Endothelial cell of umbilical vein (primary cell): ENCODE measurements around the gene SMPDL3B.

Source experiments
- CTCF ChIP-seq, 2 donors: IDR thresholded peaks; 1 replicate in 1 of 2; 2 replicates in 1 of 2; pipeline ENCODE4 v1.5.1; 2011; ENCODE audit warnings: low read length in 2 of 2, mild to moderate bottlenecking in 2 of 2, moderate library complexity in 2 of 2, control low read depth in 1 of 2, inconsistent platforms in 1 of 2, low read depth in 1 of 2; ENCODE audit not compliant: insufficient read depth in 1 of 2; ENCODE audit errors: extremely low read depth in 1 of 2
- EZH2 ChIP-seq: IDR thresholded peaks from 2 replicates; pipeline ENCODE4 v1.6.1; 2012; ENCODE audit warnings: borderline replicate concordance, low read depth, mild to moderate bottlenecking, moderate library complexity, low read length, inconsistent platforms; ENCODE audit not compliant: severe bottlenecking
- FOS ChIP-seq: IDR thresholded peaks from 2 replicates; pipeline ENCODE4 v1.6.1; 2011; ENCODE audit warnings: mild to moderate bottlenecking, low read length, moderate library complexity, borderline replicate concordance; ENCODE audit not compliant: insufficient read depth
- MAX ChIP-seq: IDR thresholded peaks from 2 replicates; pipeline ENCODE4 v1.6.1; 2011; ENCODE audit not compliant: insufficient read depth, insufficient read length
- POLR2A ChIP-seq: IDR thresholded peaks from 2 replicates; pipeline ENCODE4 v1.6.1; 2012; ENCODE audit warnings: low read depth, mild to moderate bottlenecking, control low read depth, low read length
- POLR2AphosphoS5 ChIP-seq: IDR thresholded peaks from 2 replicates; pipeline ENCODE4 v1.6.1; 2012; ENCODE audit warnings: low read depth, mild to moderate bottlenecking, control low read depth, low read length, moderate library complexity; ENCODE audit not compliant: insufficient read depth

- TF ChIP-seq CTCF (IDR thresholded peaks at IDR 0.05; ENCODE audit: extremely low read depth in 1 of 2, insufficient read depth in 1 of 2, low read depth in 1 of 2, low read length in 2 of 2) (no peak), POLR2A (no peak), EZH2 (no peak), POLR2AphosphoS5 (no peak), FOS (no peak), MAX (no peak)
Observed at GRCh38 chr1:27941671-27942540, 7.1 kb downstream of the SMPDL3B start.
